Uterus (tissue), 2 donors: ENCODE measurements around the gene CDT1.

Experiments
- POLR2A ChIP-seq, 2 donors: fragments of 450-650 bp; IDR thresholded peaks; one replicate each; pipeline ENCODE4 v1.6.1; 2016; ENCODE audit warnings: antibody characterized with exemption in 2 of 2, mild to moderate bottlenecking in 1 of 2, moderate library complexity in 1 of 2
- TF ChIP-seq, protein P1 (sequence below), 4 experiments: fragments of 200-600 bp in 2 of 4; fragments of 450-650 bp in 2 of 4; sonication (generic) in 2 of 4; IDR thresholded peaks; one replicate each; pipeline ENCODE4 v1.5.1; 2016 to 2019; ENCODE audit warnings: antibody characterized with exemption in 4 of 4, mild to moderate bottlenecking in 2 of 4, moderate library complexity in 1 of 4

DNA sequence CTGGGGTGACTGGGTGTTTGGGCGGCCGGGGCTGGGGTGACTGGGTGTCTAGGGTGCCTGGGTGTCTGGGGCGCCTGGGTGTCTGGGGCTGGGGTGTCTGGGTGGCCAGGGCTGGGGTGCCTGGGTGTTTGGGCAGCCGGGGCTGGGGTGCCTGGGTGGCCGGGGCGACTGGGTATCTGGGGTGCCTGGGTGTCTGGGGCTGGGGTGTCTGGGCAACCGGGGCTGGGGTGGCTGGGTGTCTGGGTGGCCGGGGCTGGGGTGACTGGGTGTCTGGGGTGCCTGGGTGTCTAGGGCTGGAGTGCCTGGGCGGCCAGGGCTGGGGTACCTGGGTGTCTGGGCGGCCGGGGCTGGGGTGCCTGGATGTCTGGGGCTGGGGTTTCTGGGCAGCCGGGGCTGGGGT is 21.6 kb downstream of the CDT1 start:
- TF ChIP-seq, protein P1, sequence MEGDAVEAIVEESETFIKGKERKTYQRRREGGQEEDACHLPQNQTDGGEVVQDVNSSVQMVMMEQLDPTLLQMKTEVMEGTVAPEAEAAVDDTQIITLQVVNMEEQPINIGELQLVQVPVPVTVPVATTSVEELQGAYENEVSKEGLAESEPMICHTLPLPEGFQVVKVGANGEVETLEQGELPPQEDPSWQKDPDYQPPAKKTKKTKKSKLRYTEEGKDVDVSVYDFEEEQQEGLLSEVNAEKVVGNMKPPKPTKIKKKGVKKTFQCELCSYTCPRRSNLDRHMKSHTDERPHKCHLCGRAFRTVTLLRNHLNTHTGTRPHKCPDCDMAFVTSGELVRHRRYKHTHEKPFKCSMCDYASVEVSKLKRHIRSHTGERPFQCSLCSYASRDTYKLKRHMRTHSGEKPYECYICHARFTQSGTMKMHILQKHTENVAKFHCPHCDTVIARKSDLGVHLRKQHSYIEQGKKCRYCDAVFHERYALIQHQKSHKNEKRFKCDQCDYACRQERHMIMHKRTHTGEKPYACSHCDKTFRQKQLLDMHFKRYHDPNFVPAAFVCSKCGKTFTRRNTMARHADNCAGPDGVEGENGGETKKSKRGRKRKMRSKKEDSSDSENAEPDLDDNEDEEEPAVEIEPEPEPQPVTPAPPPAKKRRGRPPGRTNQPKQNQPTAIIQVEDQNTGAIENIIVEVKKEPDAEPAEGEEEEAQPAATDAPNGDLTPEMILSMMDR (IDR thresholded peaks at IDR 0.05), result no peak
- TF ChIP-seq POLR2A (IDR thresholded peaks at IDR 0.05), result no peak
